Measurements from ENCODE around the gene RAP1B. TPM values are rescaled to one million over a fixed set of nuclear protein-coding genes. Genes with fewer than 3 reads are reported as not detected.

The RAP1B gene
- total RNA-seq, 1 donor from 2014 or later, result 158 TPM

DNA sequence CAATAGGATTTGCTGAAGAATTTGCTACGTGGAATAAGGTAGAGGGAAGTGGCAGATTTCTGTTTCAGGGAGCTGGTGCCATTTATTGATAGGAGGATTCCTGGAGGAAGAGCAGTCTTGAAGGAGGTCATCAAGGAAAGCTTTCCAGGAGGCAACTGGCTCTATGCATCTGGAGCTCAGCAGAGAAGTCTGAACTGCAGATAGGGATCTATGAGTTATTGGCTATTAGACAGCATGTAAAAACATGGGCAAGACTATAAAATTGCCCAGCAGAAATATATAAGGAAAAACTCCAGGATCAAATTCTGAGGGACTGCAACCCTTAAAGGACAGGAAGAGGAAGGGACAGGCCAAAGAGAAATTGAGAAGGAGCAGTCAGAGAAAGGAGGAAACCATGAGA, 8.9 kb upstream of the RAP1B start:
- no peaks in the 10 kb centered on the region for H3K36me3 ChIP-seq
- no peak overlapping the region for H3K4me3 ChIP-seq
- intact Hi-C loops (cut with DNase I), result no loop called here
- no peaks in the 10 kb centered on the region for H3K4me1 ChIP-seq
- TF ChIP-seq, protein P1, sequence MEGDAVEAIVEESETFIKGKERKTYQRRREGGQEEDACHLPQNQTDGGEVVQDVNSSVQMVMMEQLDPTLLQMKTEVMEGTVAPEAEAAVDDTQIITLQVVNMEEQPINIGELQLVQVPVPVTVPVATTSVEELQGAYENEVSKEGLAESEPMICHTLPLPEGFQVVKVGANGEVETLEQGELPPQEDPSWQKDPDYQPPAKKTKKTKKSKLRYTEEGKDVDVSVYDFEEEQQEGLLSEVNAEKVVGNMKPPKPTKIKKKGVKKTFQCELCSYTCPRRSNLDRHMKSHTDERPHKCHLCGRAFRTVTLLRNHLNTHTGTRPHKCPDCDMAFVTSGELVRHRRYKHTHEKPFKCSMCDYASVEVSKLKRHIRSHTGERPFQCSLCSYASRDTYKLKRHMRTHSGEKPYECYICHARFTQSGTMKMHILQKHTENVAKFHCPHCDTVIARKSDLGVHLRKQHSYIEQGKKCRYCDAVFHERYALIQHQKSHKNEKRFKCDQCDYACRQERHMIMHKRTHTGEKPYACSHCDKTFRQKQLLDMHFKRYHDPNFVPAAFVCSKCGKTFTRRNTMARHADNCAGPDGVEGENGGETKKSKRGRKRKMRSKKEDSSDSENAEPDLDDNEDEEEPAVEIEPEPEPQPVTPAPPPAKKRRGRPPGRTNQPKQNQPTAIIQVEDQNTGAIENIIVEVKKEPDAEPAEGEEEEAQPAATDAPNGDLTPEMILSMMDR (IDR thresholded peaks at IDR 0.05), result no peak
- no peaks in the 10 kb centered on the region for H3K27me3 ChIP-seq
- ATAC-seq (no peak), DNase-seq (no peak)
- H3K9me3 ChIP-seq, result no peaks in the 10 kb centered on the region
- no peak overlapping the region for H3K27ac ChIP-seq

GRCh38 chr12:68602720-68603119, 8.0 kb upstream of the RAP1B start:
- Histone ChIP-seq H3K27ac (no peak overlapping the region), H3K4me3 (no peak overlapping the region), H3K4me1 (no peaks in the 10 kb centered on the region), H3K27me3 (no peaks in the 10 kb centered on the region), H3K36me3 (no peaks in the 10 kb centered on the region), H3K9me3 (no peaks in the 10 kb centered on the region)
- TF ChIP-seq, protein P1 (IDR thresholded peaks at IDR 0.05), result no peak
- DNase-seq (no peak), ATAC-seq (no peak)
- intact Hi-C loops (cut with DNase I), result no loop called here

DNA sequence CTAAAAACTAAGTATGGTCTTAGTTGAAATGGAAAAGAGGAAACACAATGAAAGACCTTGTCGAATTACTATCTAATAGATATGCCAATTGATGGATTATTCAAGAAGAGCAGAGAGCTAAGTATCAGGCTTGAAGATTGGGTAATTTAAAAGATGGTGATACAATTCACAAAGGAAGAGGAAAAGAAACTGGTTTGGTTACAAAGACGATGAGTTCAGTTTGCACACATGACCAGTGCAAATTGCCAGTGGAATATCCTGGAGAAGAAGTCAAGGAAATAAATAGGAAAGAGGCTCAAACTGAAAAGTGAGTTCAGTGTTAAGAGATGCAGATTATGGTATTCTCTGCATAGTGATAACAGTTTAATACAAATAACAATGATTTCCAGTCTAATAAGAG, 2.5 kb upstream of the RAP1B start:
- Histone ChIP-seq H3K27ac (no peak overlapping the region), H3K4me1 (peaks cover 13% of the 10 kb centered on the region), H3K4me3 (no peak overlapping the region), H3K9me3 (no peaks in the 10 kb centered on the region), H3K36me3 (no peaks in the 10 kb centered on the region), H3K27me3 (no peaks in the 10 kb centered on the region)
- intact Hi-C loops (cut with DNase I), result no loop called here
- ATAC-seq, result no peak
- TF ChIP-seq, protein P1 (IDR thresholded peaks at IDR 0.05), result no peak
- DNase-seq, result no peak

GRCh38 chr12:68609998-68610369, 715 bp upstream of the RAP1B start:
- TF ChIP-seq, protein P1 (IDR thresholded peaks at IDR 0.05), result no peak
- H3K9me3 ChIP-seq, result no peaks in the 10 kb centered on the region
- no peaks in the 10 kb centered on the region for H3K27me3 ChIP-seq
- no peak for DNase-seq
- intact Hi-C loops (cut with DNase I), result no loop called here
- no peaks in the 10 kb centered on the region for H3K36me3 ChIP-seq
- H3K4me3 ChIP-seq, result peak overlapping the region; percentile 87
- H3K27ac ChIP-seq, result peak overlapping the region; percentile 96
- no peak for ATAC-seq
- peaks cover 31% of the 10 kb centered on the region for H3K4me1 ChIP-seq

- ATAC-seq (peak; percentile 47), DNase-seq (peak; percentile 81)
- Histone ChIP-seq H3K4me1 (peaks cover 44% of the 10 kb centered on the region), H3K36me3 (no peaks in the 10 kb centered on the region), H3K27me3 (no peaks in the 10 kb centered on the region), H3K9me3 (no peaks in the 10 kb centered on the region), H3K4me3 (peak overlapping the region; percentile 87), H3K27ac (peak overlapping the region; percentile 96)
- intact Hi-C loops (cut with DNase I), result no loop called here
- TF ChIP-seq, protein P1 (IDR thresholded peaks at IDR 0.05), result no peak
Observed at GRCh38 chr12:68611094-68611805, 551 bp downstream of the RAP1B start.

DNA sequence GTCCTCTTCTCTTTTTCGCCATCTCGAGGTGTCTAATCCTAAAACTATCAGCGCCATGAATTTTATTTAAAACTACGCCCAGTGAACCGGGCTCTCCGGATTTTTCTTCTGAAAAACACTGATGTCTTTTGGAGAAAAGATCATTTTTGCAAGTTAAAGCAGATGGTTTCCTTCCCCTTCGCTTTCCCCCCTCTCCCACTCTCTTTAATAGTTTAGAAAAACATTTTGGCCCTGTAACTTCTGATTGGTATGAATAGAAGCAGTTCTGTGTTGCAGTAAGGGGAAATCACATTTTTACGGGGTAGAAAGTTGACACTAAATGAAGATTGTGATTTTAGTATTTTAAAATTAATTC, 1.1 kb downstream of the RAP1B start:
- no peaks in the 10 kb centered on the region for H3K36me3 ChIP-seq
- H3K4me3 ChIP-seq, result peak overlapping the region; percentile 87
- ATAC-seq, result no peak
- intact Hi-C loops (cut with DNase I), result no loop called here
- no peaks in the 10 kb centered on the region for H3K9me3 ChIP-seq
- peak overlapping the region; percentile 96 for H3K27ac ChIP-seq
- TF ChIP-seq, protein P1 (IDR thresholded peaks at IDR 0.05), result no peak
- peaks cover 49% of the 10 kb centered on the region for H3K4me1 ChIP-seq
- DNase-seq, result no peak
- H3K27me3 ChIP-seq, result no peaks in the 10 kb centered on the region

Measured in upper lobe of right lung (tissue), 1 donor.